Endothelial cell (in vitro differentiated cells): Measurements from ENCODE around the gene ITM2C. TPM values are rescaled to one million over a fixed set of nuclear protein-coding genes. Genes with fewer than 3 reads are reported as not detected.

ENCODE experiments used
- DNase-seq: peaks from one replicate; pipeline ENCODE4 v3.0.0; 2021; ENCODE audit warnings: low spot score
- H3K27ac Mint-ChIP-seq: one replicate; pipeline ENCODE4 v1.8.0; 2021; ENCODE audit warnings: mixed read lengths, inconsistent platforms; ENCODE audit not compliant: unreplicated experiment
- H3K27me3 Mint-ChIP-seq: one replicate; pipeline ENCODE4 v1.8.0; 2021; ENCODE audit warnings: mild to moderate bottlenecking, moderate library complexity, mixed read lengths, inconsistent platforms; ENCODE audit not compliant: unreplicated experiment
- H3K36me3 Mint-ChIP-seq: one replicate; pipeline ENCODE4 v1.8.0; 2021; ENCODE audit warnings: mild to moderate bottlenecking, low read depth, mixed read lengths, inconsistent platforms; ENCODE audit not compliant: unreplicated experiment
- H3K4me1 Mint-ChIP-seq: one replicate; pipeline ENCODE4 v1.8.0; 2021; ENCODE audit warnings: mild to moderate bottlenecking, mixed read lengths, inconsistent platforms; ENCODE audit not compliant: unreplicated experiment
- H3K4me3 Mint-ChIP-seq: one replicate; pipeline ENCODE4 v1.8.0; 2021; ENCODE audit warnings: mild to moderate bottlenecking, mixed read lengths, inconsistent platforms; ENCODE audit not compliant: unreplicated experiment
- H3K9me3 Mint-ChIP-seq: one replicate; pipeline ENCODE4 v1.8.0; 2021; ENCODE audit warnings: mixed read lengths, inconsistent platforms; ENCODE audit not compliant: unreplicated experiment
- total RNA-seq: library from RNA; stranded (reverse); fragmentation: NEBNext Ultra II Directional; extraction: Animal tissue kit (Norgen Biotek cat#: 25700); gene quantifications from one replicate; pipeline ENCODE4 v1.2.1, GENCODE V29; 2021; ENCODE audit not compliant: unreplicated experiment
- TF ChIP-seq, protein P1 (sequence below): fragments of 200-600 bp; sonication (generic); IDR thresholded peaks from one replicate; pipeline ENCODE4 v1.5.0; 2021; ENCODE audit warnings: antibody characterized with exemption; ENCODE audit not compliant: unreplicated experiment

The ITM2C gene
- total RNA-seq, 1 donor from 2014 or later, result 279 TPM

DNA sequence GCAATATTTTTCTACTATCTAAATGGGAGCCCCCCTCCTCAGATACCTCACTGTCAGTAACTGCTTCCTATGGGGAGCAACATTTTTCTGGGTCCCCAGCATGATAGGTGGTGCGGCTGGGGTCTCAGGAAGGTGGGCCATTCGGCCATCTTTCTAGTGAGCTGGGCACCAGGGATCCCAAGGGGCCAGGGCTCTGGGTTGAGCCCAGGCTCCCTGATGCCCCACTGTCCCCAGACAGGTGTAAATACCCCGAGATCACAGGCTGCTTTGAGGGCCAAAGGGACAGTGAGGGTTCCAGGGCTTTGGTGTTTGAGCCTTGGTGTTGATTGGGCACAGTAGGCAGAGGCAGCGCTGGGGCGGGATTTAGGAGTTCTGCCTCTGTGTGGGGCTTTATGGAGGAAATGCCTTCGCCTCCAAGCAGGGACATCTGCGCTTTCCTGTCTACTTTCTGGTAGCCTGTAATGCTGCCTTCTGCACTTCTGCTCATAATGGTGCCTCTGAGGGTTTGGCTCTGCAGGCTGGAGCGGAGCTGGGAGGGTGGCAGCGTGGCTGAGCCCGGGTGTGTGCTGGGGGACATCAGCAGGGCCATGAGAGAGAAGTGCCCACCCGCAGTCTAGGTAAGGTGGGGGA lies 5.3 kb downstream of the ITM2C start:
- Mint-ChIP-seq H3K9me3 (no peaks in the 10 kb centered on the region), H3K27ac (peak overlapping the region; percentile 31), H3K36me3 (no peaks in the 10 kb centered on the region), H3K27me3 (peaks cover 15% of the 10 kb centered on the region), H3K4me3 (no peak overlapping the region), H3K4me1 (peaks cover 52% of the 10 kb centered on the region)
- TF ChIP-seq, protein P1, sequence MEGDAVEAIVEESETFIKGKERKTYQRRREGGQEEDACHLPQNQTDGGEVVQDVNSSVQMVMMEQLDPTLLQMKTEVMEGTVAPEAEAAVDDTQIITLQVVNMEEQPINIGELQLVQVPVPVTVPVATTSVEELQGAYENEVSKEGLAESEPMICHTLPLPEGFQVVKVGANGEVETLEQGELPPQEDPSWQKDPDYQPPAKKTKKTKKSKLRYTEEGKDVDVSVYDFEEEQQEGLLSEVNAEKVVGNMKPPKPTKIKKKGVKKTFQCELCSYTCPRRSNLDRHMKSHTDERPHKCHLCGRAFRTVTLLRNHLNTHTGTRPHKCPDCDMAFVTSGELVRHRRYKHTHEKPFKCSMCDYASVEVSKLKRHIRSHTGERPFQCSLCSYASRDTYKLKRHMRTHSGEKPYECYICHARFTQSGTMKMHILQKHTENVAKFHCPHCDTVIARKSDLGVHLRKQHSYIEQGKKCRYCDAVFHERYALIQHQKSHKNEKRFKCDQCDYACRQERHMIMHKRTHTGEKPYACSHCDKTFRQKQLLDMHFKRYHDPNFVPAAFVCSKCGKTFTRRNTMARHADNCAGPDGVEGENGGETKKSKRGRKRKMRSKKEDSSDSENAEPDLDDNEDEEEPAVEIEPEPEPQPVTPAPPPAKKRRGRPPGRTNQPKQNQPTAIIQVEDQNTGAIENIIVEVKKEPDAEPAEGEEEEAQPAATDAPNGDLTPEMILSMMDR, result no peak
- DNase-seq, result no peak

DNA sequence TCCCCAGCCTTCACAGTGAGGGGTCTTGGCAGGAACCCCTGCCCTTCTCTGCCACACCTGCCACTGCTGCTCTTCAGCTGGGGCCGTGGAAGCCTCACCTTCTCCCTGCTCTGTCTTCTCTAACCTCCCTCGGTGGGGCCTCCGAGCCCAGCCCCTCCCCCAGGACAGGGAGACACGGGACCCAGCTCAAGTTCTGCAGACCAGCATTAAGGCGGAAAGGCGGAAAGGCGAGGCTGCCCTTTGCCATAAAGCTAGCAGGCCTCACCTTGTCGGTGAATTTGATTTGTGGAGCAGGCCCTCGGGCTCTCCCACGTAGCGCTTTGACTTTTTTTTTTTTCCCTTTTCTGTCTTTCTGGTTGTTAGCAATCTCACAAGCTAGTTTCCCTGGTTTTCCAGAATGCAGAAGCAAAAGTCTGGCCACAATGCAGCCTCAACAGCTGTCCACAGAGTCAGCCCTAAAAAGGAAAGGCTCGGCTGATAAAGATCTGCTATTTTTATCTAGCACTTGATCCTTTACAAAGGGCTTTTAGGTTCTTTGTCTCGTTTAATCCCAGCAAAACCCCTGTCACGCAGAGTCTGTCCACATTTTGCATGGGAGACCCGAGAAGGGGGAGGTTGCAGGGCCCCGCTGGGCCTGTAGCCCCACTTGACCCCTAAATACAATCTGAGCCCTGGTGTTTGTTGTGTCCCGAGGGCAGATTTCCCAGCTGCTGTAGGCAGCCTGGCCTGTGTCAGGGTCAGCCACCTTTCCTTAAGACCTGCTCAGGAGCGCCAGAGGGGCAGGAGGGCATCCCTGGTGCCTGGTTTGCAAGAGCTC lies 6.0 kb downstream of the ITM2C start:
- DNase-seq, result no peak
- peaks cover 52% of the 10 kb centered on the region for H3K4me1 Mint-ChIP-seq
- TF ChIP-seq, protein P1, result no peak

DNA sequence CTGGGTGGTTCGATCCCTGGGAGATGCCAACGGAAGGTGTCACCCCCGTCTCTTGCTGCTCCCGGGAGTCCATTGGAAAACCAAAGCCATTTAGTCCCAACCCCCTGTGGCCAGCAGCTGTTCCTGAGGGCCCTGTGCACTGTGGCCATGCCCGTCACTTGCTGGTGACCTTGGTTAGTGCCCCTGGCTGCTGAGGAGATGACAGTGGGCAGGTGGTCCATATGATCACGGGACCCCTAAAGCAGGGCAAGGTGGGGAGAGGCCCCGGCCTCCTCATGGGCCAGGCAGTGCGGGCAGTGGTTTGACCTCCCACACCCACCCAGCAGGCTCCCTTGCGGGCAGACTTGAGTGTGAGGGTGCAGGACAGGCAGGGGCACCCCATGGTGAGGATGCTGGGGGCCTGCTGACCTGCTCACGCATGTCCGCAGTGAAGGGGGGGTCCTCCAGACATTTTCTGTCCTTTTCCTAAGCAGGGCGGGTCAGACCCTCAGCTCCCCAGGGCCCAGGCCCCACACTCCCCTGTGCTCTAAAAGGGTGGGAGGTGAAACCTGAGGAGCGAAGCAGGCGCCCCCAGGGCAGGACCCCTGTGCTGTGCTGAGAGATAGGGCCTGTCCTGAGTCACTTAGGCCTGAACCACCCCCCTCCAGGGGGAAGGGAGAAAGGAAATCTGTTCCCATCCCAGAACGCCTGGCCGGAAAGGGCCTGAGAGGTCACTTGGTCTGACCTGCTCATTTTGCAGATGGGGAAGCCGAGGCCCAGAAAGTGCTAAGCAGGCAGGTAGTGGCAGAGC lies 6.8 kb downstream of the ITM2C start:
- H3K27ac Mint-ChIP-seq, result peak overlapping the region; percentile 13
- TF ChIP-seq, protein P1, result no peak
- H3K4me3 Mint-ChIP-seq, result no peak overlapping the region
- H3K4me1 Mint-ChIP-seq, result peaks cover 50% of the 10 kb centered on the region
- no peak for DNase-seq
- H3K27me3 Mint-ChIP-seq, result peaks cover 15% of the 10 kb centered on the region
- no peaks in the 10 kb centered on the region for H3K9me3 Mint-ChIP-seq
- peaks cover 11% of the 10 kb centered on the region for H3K36me3 Mint-ChIP-seq

More for the DNA sequence above, 6.0 kb downstream of the ITM2C start:
- Mint-ChIP-seq H3K27ac (no peak overlapping the region), H3K4me3 (peak overlapping the region; percentile 31), H3K36me3 (peaks cover 5% of the 10 kb centered on the region), H3K27me3 (peaks cover 15% of the 10 kb centered on the region), H3K9me3 (no peaks in the 10 kb centered on the region)

DNA sequence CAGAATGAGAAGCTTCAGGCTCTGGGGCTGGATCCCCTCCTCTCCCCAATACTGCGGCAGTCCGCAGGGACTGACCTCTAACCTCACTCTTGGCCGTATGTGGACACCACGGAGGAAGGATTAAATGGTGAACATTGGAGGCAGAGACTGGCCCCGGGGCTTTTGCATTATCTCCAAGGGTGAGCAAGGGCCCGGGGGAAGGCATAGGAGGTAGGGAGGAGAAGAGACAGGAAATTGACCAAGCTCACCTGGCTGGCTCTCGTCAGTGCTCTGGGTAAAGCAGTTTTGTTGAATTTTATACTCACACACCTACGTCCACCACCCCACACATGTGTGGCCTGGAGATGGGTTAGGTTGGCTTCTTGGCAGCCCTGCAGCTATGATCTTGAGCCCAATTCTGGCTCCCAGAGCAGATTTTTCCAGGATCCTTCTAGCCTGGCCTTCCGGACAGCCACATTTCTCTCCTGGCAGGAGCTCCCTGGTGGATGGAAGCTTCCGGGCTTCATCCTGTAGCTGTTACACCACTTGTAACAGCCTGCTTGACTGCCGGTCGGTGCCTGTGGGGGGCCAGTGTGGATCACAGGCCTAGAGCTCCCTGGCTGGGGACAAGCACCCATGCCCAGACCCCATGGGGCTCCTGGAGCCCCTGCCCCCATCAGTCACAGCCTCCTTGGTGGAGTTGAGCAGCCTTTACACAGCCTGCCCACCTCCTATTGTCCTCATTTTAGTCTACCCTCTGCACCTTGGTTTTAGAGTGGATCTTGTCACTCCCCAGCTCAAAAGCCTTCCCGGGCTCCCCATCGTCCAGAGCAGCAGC lies 7.6 kb downstream of the ITM2C start:
- H3K27ac Mint-ChIP-seq, result peak overlapping the region; percentile 13
- H3K4me3 Mint-ChIP-seq, result no peak overlapping the region
- H3K27me3 Mint-ChIP-seq, result peaks cover 13% of the 10 kb centered on the region
- no peak for DNase-seq
- H3K9me3 Mint-ChIP-seq, result no peaks in the 10 kb centered on the region
- TF ChIP-seq, protein P1, result no peak
- peaks cover 11% of the 10 kb centered on the region for H3K36me3 Mint-ChIP-seq
- H3K4me1 Mint-ChIP-seq, result peaks cover 42% of the 10 kb centered on the region
